ENCODE results near the gene SUGT1.

- TF ChIP-seq CTCF (IDR thresholded peaks at IDR 0.05) (no peak), ZFX (IDR thresholded peaks at IDR 0.05; ENCODE audit: borderline replicate concordance) (no peak)
Measured at GRCh38 chr13:52734075-52734623, 81.5 kb downstream of the SUGT1 start.

All from 22Rv1 (cell line).